Neural cell (in vitro differentiated cells): Measurements from ENCODE around the gene SLC7A14.

Source experiments
- CTCF ChIP-seq: fragments of 450-650 bp; IDR thresholded peaks from 2 replicates; pipeline ENCODE4 v1.5.1; 2014; ENCODE audit warnings: antibody characterized with exemption, mild to moderate bottlenecking, moderate library complexity; ENCODE audit not compliant: poor library complexity, severe bottlenecking
- EZH2 ChIP-seq: fragments of 200-600, 300-800 bp; shearing (Covaris generic), sonication (generic); IDR thresholded peaks from 2 replicates; pipeline ENCODE4 v1.6.1; 2014; ENCODE audit warnings: antibody characterized with exemption, low read length, borderline replicate concordance, mild to moderate bottlenecking; ENCODE audit not compliant: insufficient read depth, poor library complexity, severe bottlenecking
- MXI1 ChIP-seq: fragments of 450-650 bp; conservative IDR thresholded peaks from 2 replicates; pipeline ENCODE4 v1.6.1; 2014; ENCODE audit warnings: antibody characterized with exemption, mild to moderate bottlenecking; ENCODE audit not compliant: poor library complexity, severe bottlenecking
- RAD21 ChIP-seq: fragments of 450-650 bp; conservative IDR thresholded peaks from 2 replicates; pipeline ENCODE4 v1.6.1; 2014; ENCODE audit warnings: antibody characterized with exemption, mild to moderate bottlenecking, moderate library complexity
- TF ChIP-seq, protein P1 (sequence below): IDR thresholded peaks from 2 replicates; pipeline ENCODE4 v1.6.1; 2012; ENCODE audit warnings: borderline replicate concordance

DNA sequence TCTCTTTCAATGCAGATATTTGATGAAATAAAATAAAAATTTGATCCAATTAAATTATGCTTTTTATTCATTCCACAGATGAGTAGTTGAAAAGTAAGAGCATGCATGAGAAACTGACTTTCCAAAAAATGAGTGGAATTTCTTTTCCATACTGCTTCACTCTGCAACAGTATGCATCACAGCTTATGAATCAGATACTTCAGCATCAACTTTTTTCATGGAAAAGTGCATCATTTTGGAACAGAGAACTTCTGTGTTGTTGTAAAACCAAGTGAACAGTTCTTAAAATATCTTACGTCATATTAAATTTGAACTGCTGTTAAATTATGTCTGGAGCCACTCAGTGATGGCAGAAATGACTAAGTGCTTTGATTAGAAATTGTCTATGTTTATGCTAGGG is 16.7 kb upstream of the SLC7A14 start:
- TF ChIP-seq CTCF, result no peak
- no peak for TF ChIP-seq EZH2
- TF ChIP-seq, protein P1, sequence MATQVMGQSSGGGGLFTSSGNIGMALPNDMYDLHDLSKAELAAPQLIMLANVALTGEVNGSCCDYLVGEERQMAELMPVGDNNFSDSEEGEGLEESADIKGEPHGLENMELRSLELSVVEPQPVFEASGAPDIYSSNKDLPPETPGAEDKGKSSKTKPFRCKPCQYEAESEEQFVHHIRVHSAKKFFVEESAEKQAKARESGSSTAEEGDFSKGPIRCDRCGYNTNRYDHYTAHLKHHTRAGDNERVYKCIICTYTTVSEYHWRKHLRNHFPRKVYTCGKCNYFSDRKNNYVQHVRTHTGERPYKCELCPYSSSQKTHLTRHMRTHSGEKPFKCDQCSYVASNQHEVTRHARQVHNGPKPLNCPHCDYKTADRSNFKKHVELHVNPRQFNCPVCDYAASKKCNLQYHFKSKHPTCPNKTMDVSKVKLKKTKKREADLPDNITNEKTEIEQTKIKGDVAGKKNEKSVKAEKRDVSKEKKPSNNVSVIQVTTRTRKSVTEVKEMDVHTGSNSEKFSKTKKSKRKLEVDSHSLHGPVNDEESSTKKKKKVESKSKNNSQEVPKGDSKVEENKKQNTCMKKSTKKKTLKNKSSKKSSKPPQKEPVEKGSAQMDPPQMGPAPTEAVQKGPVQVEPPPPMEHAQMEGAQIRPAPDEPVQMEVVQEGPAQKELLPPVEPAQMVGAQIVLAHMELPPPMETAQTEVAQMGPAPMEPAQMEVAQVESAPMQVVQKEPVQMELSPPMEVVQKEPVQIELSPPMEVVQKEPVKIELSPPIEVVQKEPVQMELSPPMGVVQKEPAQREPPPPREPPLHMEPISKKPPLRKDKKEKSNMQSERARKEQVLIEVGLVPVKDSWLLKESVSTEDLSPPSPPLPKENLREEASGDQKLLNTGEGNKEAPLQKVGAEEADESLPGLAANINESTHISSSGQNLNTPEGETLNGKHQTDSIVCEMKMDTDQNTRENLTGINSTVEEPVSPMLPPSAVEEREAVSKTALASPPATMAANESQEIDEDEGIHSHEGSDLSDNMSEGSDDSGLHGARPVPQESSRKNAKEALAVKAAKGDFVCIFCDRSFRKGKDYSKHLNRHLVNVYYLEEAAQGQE, result no peak
- no peak for TF ChIP-seq RAD21
- TF ChIP-seq MXI1, result no peak
